Measurements from ENCODE around the gene BBIP1.

Gene BBIP1

GRCh38 chr10:110918643-110919348 lies at the start of gene BBIP1:
Gene BBIP1, minus strand, starts transcription at chr10:110919180. Its CDS starts 1,023 bp downstream, at chr10:110918157.
- no peak for DNase-seq (ENCODE audit: low read depth in 2 of 2)

- DNase-seq (ENCODE audit: low read depth in 2 of 2), result no peak
Measured at GRCh38 chr10:110967645-110968044, 48.7 kb upstream of the BBIP1 start.

GRCh38 chr10:110967009-110967630 lies 48.1 kb upstream of the BBIP1 start:
- no peak for DNase-seq (ENCODE audit: low read depth in 2 of 2)

- no peak for DNase-seq (ENCODE audit: low read depth in 2 of 2)
Measured at GRCh38 chr10:110966146-110966545, 47.2 kb upstream of the BBIP1 start.

GRCh38 chr10:110965216-110965615 lies 46.2 kb upstream of the BBIP1 start:
- no peak for DNase-seq (ENCODE audit: low read depth in 2 of 2)

- no peak for DNase-seq (ENCODE audit: low read depth in 2 of 2)
Measured at GRCh38 chr10:110964681-110965080, 45.7 kb upstream of the BBIP1 start.

- DNase-seq (ENCODE audit: low read depth in 2 of 2), result no peak
Measured at GRCh38 chr10:110963162-110963561, 44.2 kb upstream of the BBIP1 start.

GRCh38 chr10:110962443-110962842 lies 43.5 kb upstream of the BBIP1 start:
- DNase-seq (ENCODE audit: low read depth in 2 of 2), result no peak

- DNase-seq (ENCODE audit: low read depth in 2 of 2), result no peak
Measured at GRCh38 chr10:110960333-110960712, 41.3 kb upstream of the BBIP1 start.

- DNase-seq (ENCODE audit: low read depth in 2 of 2), result no peak
Measured at GRCh38 chr10:110959379-110960332, 40.7 kb upstream of the BBIP1 start.

GRCh38 chr10:110957606-110958005 lies 38.6 kb upstream of the BBIP1 start:
- DNase-seq (ENCODE audit: low read depth in 2 of 2), result no peak

GRCh38 chr10:110951381-110951780 lies 32.4 kb upstream of the BBIP1 start:
- DNase-seq (ENCODE audit: low read depth in 2 of 2), result no peak

GRCh38 chr10:110947061-110947595 lies 28.1 kb upstream of the BBIP1 start:
- DNase-seq (ENCODE audit: low read depth in 2 of 2), result no peak

GRCh38 chr10:110946496-110946895 lies 27.5 kb upstream of the BBIP1 start:
- no peak for DNase-seq (ENCODE audit: low read depth in 2 of 2)

- no peak for DNase-seq (ENCODE audit: low read depth in 2 of 2)
Measured at GRCh38 chr10:110944792-110945396, 25.9 kb upstream of the BBIP1 start.

GRCh38 chr10:110939419-110939818 lies 20.4 kb upstream of the BBIP1 start:
- no peak for DNase-seq (ENCODE audit: low read depth in 2 of 2)

GRCh38 chr10:110936757-110937156 lies 17.8 kb upstream of the BBIP1 start:
- no peak for DNase-seq (ENCODE audit: low read depth in 2 of 2)

GRCh38 chr10:110932505-110933180 lies 13.7 kb upstream of the BBIP1 start:
- no peak for DNase-seq (ENCODE audit: low read depth in 2 of 2)

- DNase-seq (ENCODE audit: low read depth in 2 of 2), result no peak
Measured at GRCh38 chr10:110931769-110932381, 12.9 kb upstream of the BBIP1 start.

- DNase-seq (ENCODE audit: low read depth in 2 of 2), result no peak
Measured at GRCh38 chr10:110927461-110927860, 8.5 kb upstream of the BBIP1 start.
